GM19351 (cell line): ENCODE measurements around the gene COL4A2.
"Not testable (repeated sequence)": the region's sequence is repeated elsewhere in the genome, so short reads cannot be mapped to it uniquely, and the experiment has no call there.

Experiments used
- ATAC-seq: cut with Tn5 transposase; IDR thresholded peaks from one replicate; pipeline ENCODE4 v1.9.1; 2021; ENCODE audit warnings: mild to moderate bottlenecking, moderate library complexity; ENCODE audit not compliant: unreplicated experiment

The COL4A2 gene

GRCh38 chr13:110374431-110375370 lies 67.6 kb downstream of the COL4A2 start:
- ATAC-seq = no peak

- no peak for ATAC-seq
These were observed 69.0 kb downstream of the COL4A2 start for GRCh38 chr13:110376120-110376519.

- ATAC-seq = no peak
These were observed 70.2 kb downstream of the COL4A2 start for GRCh38 chr13:110377178-110377825.

GRCh38 chr13:110377826-110378201 lies 70.7 kb downstream of the COL4A2 start:
- ATAC-seq = no peak

GRCh38 chr13:110379358-110379757 lies 72.3 kb downstream of the COL4A2 start:
- no peak for ATAC-seq

- ATAC-seq = no peak
These were observed 72.8 kb downstream of the COL4A2 start for GRCh38 chr13:110379905-110380341.

GRCh38 chr13:110380359-110381028 lies 73.4 kb downstream of the COL4A2 start:
- ATAC-seq = no peak

- ATAC-seq = no peak
These were observed 73.9 kb downstream of the COL4A2 start for GRCh38 chr13:110381029-110381360.

- no peak for ATAC-seq
These were observed 75.1 kb downstream of the COL4A2 start for GRCh38 chr13:110382229-110382628.

GRCh38 chr13:110382830-110383229 lies 75.7 kb downstream of the COL4A2 start:
- ATAC-seq = no peak

- peak; percentile 93 for ATAC-seq
These were observed 80.5 kb downstream of the COL4A2 start for GRCh38 chr13:110387451-110388107.

- ATAC-seq = no peak
These were observed 81.2 kb downstream of the COL4A2 start for GRCh38 chr13:110388108-110388943.

GRCh38 chr13:110390567-110390966 lies 83.5 kb downstream of the COL4A2 start:
- ATAC-seq = no peak

GRCh38 chr13:110391273-110391672 lies 84.2 kb downstream of the COL4A2 start:
- no peak for ATAC-seq

GRCh38 chr13:110392510-110393240 lies 85.6 kb downstream of the COL4A2 start:
- ATAC-seq = no peak

GRCh38 chr13:110393761-110394160 lies 86.7 kb downstream of the COL4A2 start:
- no peak for ATAC-seq

- ATAC-seq = no peak
These were observed 87.3 kb downstream of the COL4A2 start for GRCh38 chr13:110394371-110394841.

GRCh38 chr13:110395616-110396015 lies 88.5 kb downstream of the COL4A2 start:
- not testable (repeated sequence) for ATAC-seq

- ATAC-seq = no peak
These were observed 89.4 kb downstream of the COL4A2 start for GRCh38 chr13:110396476-110396875.
